Heart left ventricle (tissue), 13 donors: ENCODE data around the gene GPX2.

Source experiments
- POLR2A ChIP-seq, 2 donors: fragments of 450-650 bp; IDR thresholded peaks; one replicate each; pipeline ENCODE4 v1.6.1; 2017; ENCODE audit warnings: antibody characterized with exemption in 2 of 2, mild to moderate bottlenecking in 2 of 2, moderate library complexity in 2 of 2
- TF ChIP-seq, protein P1 (sequence below), 12 donors: fragments of 200-600 bp; sonication (generic) in 4 of 12; IDR thresholded peaks; one replicate each; pipeline versions ENCODE4 v1.5.0 to v1.8.0; 2018 to 2022; ENCODE audit warnings: antibody characterized with exemption in 12 of 12, mild to moderate bottlenecking in 5 of 12
- donor health status: ischemic (EF 13 %, LVEDD 7.1; RV severe dilation, severe dysfunction).
- donor health status: DM: no; HTN: yes; CAD: no.
- donor health status: DM: no; HTN: no; CAD: no.
- donor health status: ischemic (EF 25% LVEDD 6.9; RV normal size, moderate dysfunction).
- donor health status: ischemic (EF 25% LVEDD 5.7; RV mildly dilated, moderate dysfunction).
- donor health status: ischemic (EF 35%, LVEDD 5.7; RV mildly dilated, moderate dysfunction).
- donor health status: nonischemic (EF 11% LVEDD 7.7; RV severe dilation, severe dysfunction).
- donor health status: DM: yes; HTN: yes; CAD: no.
- donor health status: PGD.
- donor health status: ischemic (EF 29% LVEDD 5.4; RV normal size, mild dysfunction).
- donor health status: nonischemic (EF 23%, LVEDD 6.1; RV moderate dilation, normal function).

DNA sequence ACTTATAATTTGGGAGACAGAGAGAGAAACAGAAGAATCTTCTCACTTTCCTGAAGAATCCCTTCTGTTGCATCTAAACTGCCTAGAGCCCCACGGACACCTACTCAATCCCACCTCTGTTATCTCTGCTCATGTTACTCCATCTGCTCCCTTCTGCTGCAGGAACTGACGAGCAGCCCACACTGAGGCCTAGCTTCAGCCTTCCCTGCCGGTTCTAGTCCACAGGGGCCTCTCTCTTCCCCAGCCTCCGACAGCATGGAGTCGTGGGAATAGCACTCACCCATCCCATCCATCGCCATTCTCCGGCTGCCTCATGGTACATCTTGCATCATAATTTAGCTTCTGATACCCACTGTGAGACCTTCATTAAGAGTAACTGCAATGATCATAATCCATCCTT, 25.6 kb upstream of the GPX2 start:
- TF ChIP-seq, protein P1, sequence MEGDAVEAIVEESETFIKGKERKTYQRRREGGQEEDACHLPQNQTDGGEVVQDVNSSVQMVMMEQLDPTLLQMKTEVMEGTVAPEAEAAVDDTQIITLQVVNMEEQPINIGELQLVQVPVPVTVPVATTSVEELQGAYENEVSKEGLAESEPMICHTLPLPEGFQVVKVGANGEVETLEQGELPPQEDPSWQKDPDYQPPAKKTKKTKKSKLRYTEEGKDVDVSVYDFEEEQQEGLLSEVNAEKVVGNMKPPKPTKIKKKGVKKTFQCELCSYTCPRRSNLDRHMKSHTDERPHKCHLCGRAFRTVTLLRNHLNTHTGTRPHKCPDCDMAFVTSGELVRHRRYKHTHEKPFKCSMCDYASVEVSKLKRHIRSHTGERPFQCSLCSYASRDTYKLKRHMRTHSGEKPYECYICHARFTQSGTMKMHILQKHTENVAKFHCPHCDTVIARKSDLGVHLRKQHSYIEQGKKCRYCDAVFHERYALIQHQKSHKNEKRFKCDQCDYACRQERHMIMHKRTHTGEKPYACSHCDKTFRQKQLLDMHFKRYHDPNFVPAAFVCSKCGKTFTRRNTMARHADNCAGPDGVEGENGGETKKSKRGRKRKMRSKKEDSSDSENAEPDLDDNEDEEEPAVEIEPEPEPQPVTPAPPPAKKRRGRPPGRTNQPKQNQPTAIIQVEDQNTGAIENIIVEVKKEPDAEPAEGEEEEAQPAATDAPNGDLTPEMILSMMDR (IDR thresholded peaks at IDR 0.05), result no peak
- no peak for TF ChIP-seq POLR2A (IDR thresholded peaks at IDR 0.05)
